D341Med (cell line): ENCODE measurements around the gene IPCEF1.

Experiments
- DNase-seq: peaks from one replicate; pipeline ENCODE4 v3.0.0; 2012; ENCODE audit warnings: low spot score

The IPCEF1 gene

GRCh38 chr6:154159126-154159525, 197.5 kb downstream of the IPCEF1 start:
- no peak for DNase-seq

GRCh38 chr6:154157706-154158105, 198.9 kb downstream of the IPCEF1 start:
- no peak for DNase-seq

- DNase-seq: no peak
Measured at GRCh38 chr6:154157082-154157481, 199.5 kb downstream of the IPCEF1 start.

GRCh38 chr6:154156135-154156896, 200.3 kb downstream of the IPCEF1 start:
- DNase-seq: peak; percentile 58

GRCh38 chr6:154154389-154154967, 202.1 kb downstream of the IPCEF1 start:
- peak; percentile 48 for DNase-seq

GRCh38 chr6:154143753-154144152, 212.8 kb downstream of the IPCEF1 start:
- no peak for DNase-seq

GRCh38 chr6:154140743-154141142, 215.9 kb downstream of the IPCEF1 start:
- DNase-seq: no peak

- no peak for DNase-seq
Measured at GRCh38 chr6:154139892-154140291, 216.7 kb downstream of the IPCEF1 start.

- DNase-seq: no peak
Measured at GRCh38 chr6:154138793-154139192, 217.8 kb downstream of the IPCEF1 start.

GRCh38 chr6:154134471-154135147, 222.0 kb downstream of the IPCEF1 start:
- DNase-seq: no peak

- DNase-seq: no peak
Measured at GRCh38 chr6:154127657-154128056, 228.9 kb downstream of the IPCEF1 start.

- DNase-seq: no peak
Measured at GRCh38 chr6:154125421-154125820, 231.2 kb downstream of the IPCEF1 start.

- DNase-seq: no peak
Measured at GRCh38 chr6:154123155-154123956, 233.2 kb downstream of the IPCEF1 start.

GRCh38 chr6:154122195-154122925, 234.2 kb downstream of the IPCEF1 start:
- DNase-seq: no peak

- DNase-seq: no peak
Measured at GRCh38 chr6:154117485-154117884, 239.1 kb downstream of the IPCEF1 start.

- no peak for DNase-seq
Measured at GRCh38 chr6:154113392-154113791, 243.2 kb downstream of the IPCEF1 start.

GRCh38 chr6:154112181-154112809, 244.3 kb downstream of the IPCEF1 start:
- no peak for DNase-seq

- no peak for DNase-seq
Measured at GRCh38 chr6:154111025-154111424, 245.6 kb downstream of the IPCEF1 start.

- DNase-seq: no peak
Measured at GRCh38 chr6:154106251-154106650, 250.4 kb downstream of the IPCEF1 start.
